BE2C (cell line): Measurements from ENCODE around the gene IGDCC3.

Experiments
- DNase-seq: peaks from one replicate; pipeline ENCODE4 v3.0.0-alpha.2; 2020
- H3K27me3 ChIP-seq: fragments of 250-450 bp; sonication (Bioruptor Pico); 2 replicates; pipeline ENCODE4 v1.5.1; 2020; ENCODE audit warnings: mild to moderate bottlenecking
- H3K36me3 ChIP-seq: fragments of 250-450 bp; sonication (Bioruptor Pico); 2 replicates; pipeline ENCODE4 v1.5.1; 2020; ENCODE audit warnings: mild to moderate bottlenecking
- H3K4me1 ChIP-seq: fragments of 250-450 bp; sonication (Bioruptor Pico); 2 replicates; pipeline ENCODE4 v1.5.1; 2020
- H3K4me3 ChIP-seq: 2 replicates; pipeline ENCODE4 v1.5.1; 2011; ENCODE audit warnings: low read depth, low read length
- H3K9me3 ChIP-seq: fragments of 250-450 bp; sonication (Bioruptor Pico); 2 replicates; pipeline ENCODE4 v1.5.1; 2020
- TF ChIP-seq, protein P1 (sequence below): IDR thresholded peaks from 2 replicates; pipeline ENCODE4 v1.5.1; 2012; ENCODE audit warnings: mild to moderate bottlenecking, low read depth, low read length

The IGDCC3 gene

GRCh38 chr15:65305150-65305758 is 72.5 kb downstream of the IGDCC3 start:
- peaks cover 4% of the 10 kb centered on the region; the same call in 1 of the 2 replicates for H3K4me1 ChIP-seq
- no peak for DNase-seq
- no peaks in the 10 kb centered on the region for H3K9me3 ChIP-seq
- TF ChIP-seq, protein P1, sequence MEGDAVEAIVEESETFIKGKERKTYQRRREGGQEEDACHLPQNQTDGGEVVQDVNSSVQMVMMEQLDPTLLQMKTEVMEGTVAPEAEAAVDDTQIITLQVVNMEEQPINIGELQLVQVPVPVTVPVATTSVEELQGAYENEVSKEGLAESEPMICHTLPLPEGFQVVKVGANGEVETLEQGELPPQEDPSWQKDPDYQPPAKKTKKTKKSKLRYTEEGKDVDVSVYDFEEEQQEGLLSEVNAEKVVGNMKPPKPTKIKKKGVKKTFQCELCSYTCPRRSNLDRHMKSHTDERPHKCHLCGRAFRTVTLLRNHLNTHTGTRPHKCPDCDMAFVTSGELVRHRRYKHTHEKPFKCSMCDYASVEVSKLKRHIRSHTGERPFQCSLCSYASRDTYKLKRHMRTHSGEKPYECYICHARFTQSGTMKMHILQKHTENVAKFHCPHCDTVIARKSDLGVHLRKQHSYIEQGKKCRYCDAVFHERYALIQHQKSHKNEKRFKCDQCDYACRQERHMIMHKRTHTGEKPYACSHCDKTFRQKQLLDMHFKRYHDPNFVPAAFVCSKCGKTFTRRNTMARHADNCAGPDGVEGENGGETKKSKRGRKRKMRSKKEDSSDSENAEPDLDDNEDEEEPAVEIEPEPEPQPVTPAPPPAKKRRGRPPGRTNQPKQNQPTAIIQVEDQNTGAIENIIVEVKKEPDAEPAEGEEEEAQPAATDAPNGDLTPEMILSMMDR = no peak
- H3K27me3 ChIP-seq = no peaks in the 10 kb centered on the region
- H3K36me3 ChIP-seq = no peaks in the 10 kb centered on the region
- H3K4me3 ChIP-seq = peak overlapping the region; percentile 2

- TF ChIP-seq, protein P1 = peak; percentile 93
- Histone ChIP-seq H3K4me1 (peaks cover 4% of the 10 kb centered on the region; the same call in 1 of the 2 replicates), H3K27me3 (no peaks in the 10 kb centered on the region), H3K36me3 (no peaks in the 10 kb centered on the region), H3K9me3 (no peaks in the 10 kb centered on the region), H3K4me3 (peak within 1 kb of the TSS; percentile 67)
- DNase-seq = peak; percentile 86
Measured at GRCh38 chr15:65304381-65305149, 73.2 kb downstream of the IGDCC3 start, which contains the start of gene RNU5B-1. Gene RNU5B-1 (plus strand): TSS chr15:65304677.

DNA sequence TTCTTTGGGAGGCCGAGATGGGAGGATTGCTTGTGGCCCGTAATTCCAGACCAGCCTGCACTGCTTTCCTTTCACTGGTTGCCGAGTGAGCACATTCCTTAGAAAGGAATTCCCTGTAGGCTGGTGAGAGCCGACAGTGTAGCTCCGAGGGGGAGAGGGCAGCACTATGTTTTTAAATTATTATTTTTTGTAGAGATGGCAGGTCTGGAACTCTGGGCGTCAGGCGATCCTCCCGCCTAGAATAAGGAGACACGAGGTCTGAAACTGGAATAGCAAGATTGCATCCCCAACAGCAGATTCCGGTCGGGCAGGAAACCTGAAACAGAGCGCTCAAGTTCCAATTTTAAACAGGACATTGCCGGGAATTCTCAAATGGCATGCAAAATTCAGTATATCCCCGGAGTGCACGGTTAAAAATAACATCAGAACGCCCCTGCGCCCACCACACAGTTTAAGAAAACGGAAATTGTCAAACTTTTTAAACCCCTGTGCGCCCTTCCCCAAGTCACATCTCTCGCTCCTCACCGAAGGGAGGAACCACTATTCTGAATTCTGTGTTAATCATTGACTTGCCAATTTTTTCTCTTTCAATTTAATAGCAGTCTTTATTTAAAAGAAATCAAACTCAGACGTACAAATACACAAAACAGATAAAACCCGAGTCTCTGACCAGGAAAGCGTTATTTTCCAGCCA is 74.0 kb downstream of the IGDCC3 start:
- peak; percentile 35 for DNase-seq
- Histone ChIP-seq H3K9me3 (no peaks in the 10 kb centered on the region), H3K4me3 (peak overlapping the region; percentile 67), H3K4me1 (peaks cover 4% of the 10 kb centered on the region; the same call in 1 of the 2 replicates), H3K36me3 (no peaks in the 10 kb centered on the region), H3K27me3 (no peaks in the 10 kb centered on the region)
- TF ChIP-seq, protein P1 = no peak

DNA sequence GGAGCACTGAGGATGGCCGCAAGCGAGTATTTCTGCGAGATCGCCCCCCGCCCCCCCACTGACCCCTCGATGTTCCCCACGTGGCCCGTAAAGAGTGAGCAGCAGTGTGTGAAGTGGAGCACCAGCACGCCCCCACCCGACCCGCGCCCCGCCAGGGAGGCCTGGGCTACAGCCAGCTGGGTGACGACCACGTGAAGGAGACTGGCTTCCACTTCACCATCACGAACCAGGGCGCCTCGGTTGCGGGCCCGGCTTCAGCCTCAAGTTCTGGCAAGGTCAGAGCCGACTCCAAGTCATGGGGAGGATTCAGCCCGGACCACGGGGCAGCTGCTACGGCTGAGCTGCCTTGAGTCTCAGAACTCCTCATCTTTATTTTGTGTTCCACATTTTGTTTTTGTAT is 75.7 kb downstream of the IGDCC3 start:
- no peaks in the 10 kb centered on the region for H3K27me3 ChIP-seq

DNA sequence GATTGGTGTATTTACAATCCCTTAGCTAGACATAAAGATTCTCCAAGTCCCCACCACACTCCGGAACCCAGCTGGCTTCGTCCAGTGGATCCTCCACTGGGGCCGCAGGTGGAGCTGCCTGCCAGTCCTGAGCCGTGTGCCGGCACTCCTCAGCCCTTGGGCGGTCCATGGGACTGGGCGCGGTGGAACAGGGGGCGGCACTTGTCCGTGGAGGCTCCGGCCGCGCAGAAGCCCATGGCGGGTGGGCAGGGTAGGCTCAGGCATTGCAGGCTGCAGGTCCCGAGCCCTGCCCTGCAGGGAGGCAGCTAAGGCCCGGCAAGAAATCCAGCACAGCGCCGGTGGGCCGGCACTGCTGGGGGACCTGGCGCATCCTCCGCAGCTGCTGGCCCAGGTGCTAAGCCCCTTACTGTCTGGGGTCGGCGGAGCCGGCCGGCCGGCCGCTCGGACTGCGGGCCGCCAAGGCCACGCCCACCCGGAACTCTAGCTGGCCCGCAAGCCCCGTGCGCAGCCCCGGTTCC is 76.8 kb downstream of the IGDCC3 start:
- DNase-seq = no peak
- TF ChIP-seq, protein P1 = no peak
- no peaks in the 10 kb centered on the region for H3K36me3 ChIP-seq
- no peaks in the 10 kb centered on the region for H3K9me3 ChIP-seq
- H3K4me3 ChIP-seq = no peak overlapping the region
- H3K4me1 ChIP-seq = peaks cover 4% of the 10 kb centered on the region; the same call in 1 of the 2 replicates
- no peaks in the 10 kb centered on the region for H3K27me3 ChIP-seq

More for the DNA sequence above, 75.7 kb downstream of the IGDCC3 start:
- peaks cover 4% of the 10 kb centered on the region; the same call in 1 of the 2 replicates for H3K4me1 ChIP-seq
- no peak for DNase-seq
- no peak overlapping the region for H3K4me3 ChIP-seq
- H3K36me3 ChIP-seq = no peaks in the 10 kb centered on the region
- H3K9me3 ChIP-seq = no peaks in the 10 kb centered on the region
- TF ChIP-seq, protein P1 = no peak
